Spinal cord (tissue), 10 donors: Measurements from ENCODE around the gene CELSR1. TPM values are rescaled to one million over a fixed set of nuclear protein-coding genes. Genes with fewer than 3 reads are reported as not detected.
"Not testable (repeated sequence)": the region's sequence is repeated elsewhere in the genome, so short reads cannot be mapped to it uniquely, and the experiment has no call there.

Experiments used
- DNase-seq, 6 donors: peaks; one replicate each; pipeline versions ENCODE4 v3.0.0 to v3.0.0-alpha.2; 2013 to 2015; ENCODE audit warnings: low spot score in 6 of 6, low read depth in 4 of 6
- H3K27ac ChIP-seq: one replicate; pipeline ENCODE4 v1.5.1; 2013; ENCODE audit warnings: low read depth, low read length, control low read depth
- H3K27me3 ChIP-seq: one replicate; pipeline ENCODE4 v1.6.1; 2013; ENCODE audit warnings: low read length; ENCODE audit not compliant: control insufficient read depth, insufficient read depth
- H3K36me3 ChIP-seq: one replicate; pipeline ENCODE4 v1.6.1; 2013; ENCODE audit warnings: low read length; ENCODE audit not compliant: control insufficient read depth, insufficient read depth
- H3K4me1 ChIP-seq: one replicate; pipeline ENCODE4 v1.6.1; 2013; ENCODE audit warnings: low read length; ENCODE audit not compliant: control insufficient read depth, insufficient read depth
- H3K4me3 ChIP-seq: one replicate; pipeline ENCODE4 v1.5.1; 2013; ENCODE audit warnings: low read depth, low read length, control low read depth
- H3K9me3 ChIP-seq: one replicate; pipeline ENCODE4 v1.6.1; 2013; ENCODE audit warnings: low read length; ENCODE audit not compliant: control insufficient read depth, insufficient read depth
- WGBS: methylation state at CpG from one replicate; pipeline ENCODE4 v1.1.5; 2013; ENCODE audit warnings: missing lambda C conversion rate; ENCODE audit not compliant: insufficient coverage; 5-methylcytosine and 5-hydroxymethylcytosine counted together
- polyA plus RNA-seq, 2 donors: library from polyadenylated mRNA; unstranded; fragments of 120-200 nt; gene quantifications; one replicate each; pipeline ENCODE4 v1.2.1, GENCODE V29; 2013; ENCODE audit not compliant: insufficient read length in 2 of 2
- total RNA-seq, 2 donors: library from RNA; depleted of rRNA in 1 of 2; stranded (reverse); fragments of 120-200 nt in 1 of 2; fragments of >200 nt in 1 of 2; gene quantifications; one replicate each; pipeline versions ENCODE4 v1.2.3 to v1.2.4, GENCODE V29; 2013 to 2014
- donor health status: healthy.

CELSR1 gene
- total and polyA plus RNA-seq, 4 donors, result 2.9 to 8.2 (median 6.6) TPM

DNA sequence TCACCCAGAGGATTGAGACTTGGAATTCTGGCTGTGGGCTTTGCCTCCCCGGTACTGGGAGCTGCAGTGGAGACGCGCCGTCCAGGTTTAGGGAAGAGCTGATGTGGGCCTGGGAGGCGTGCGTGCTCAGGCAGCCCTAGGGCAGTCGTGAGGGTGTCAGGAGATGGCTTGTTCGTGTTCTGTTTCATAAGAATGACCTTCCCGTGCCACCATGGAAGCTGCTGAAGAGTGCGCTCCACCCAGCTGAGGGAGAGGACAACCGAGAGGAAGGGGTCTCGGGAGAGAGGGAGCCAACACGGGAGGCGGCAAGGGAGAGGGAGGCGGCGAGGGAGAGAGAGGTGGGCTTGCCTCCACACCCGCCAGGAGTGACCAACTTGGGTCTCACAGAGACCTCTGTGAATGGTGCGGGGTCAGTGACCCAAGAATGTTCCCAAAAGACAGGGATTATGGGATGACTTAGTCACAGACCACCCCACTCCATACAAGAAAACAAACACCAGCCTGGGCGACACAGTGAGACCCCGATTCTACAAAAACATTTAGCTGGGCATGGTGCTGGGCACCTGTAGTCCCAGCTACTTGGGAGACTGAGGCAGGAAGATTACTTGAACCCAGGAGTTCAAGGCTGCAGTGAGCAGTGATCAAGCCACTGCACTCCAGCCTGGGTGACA, 216.6 kb downstream of the CELSR1 start:
- Histone ChIP-seq H3K9me3 (no peaks in the 10 kb centered on the region), H3K27ac (no peak overlapping the region), H3K4me3 (no peak overlapping the region), H3K4me1 (no peaks in the 10 kb centered on the region), H3K27me3 (no peaks in the 10 kb centered on the region), H3K36me3 (peaks cover 65% of the 10 kb centered on the region)
- DNase-seq, result no peak
- WGBS, result 97% methylated on average over 19 of the region's 20 CpGs

GRCh38 chr22:46320166-46320710, 217.2 kb downstream of the CELSR1 start:
- Histone ChIP-seq H3K27ac (no peak overlapping the region), H3K9me3 (no peaks in the 10 kb centered on the region), H3K36me3 (peaks cover 62% of the 10 kb centered on the region), H3K4me1 (no peaks in the 10 kb centered on the region), H3K4me3 (no peak overlapping the region), H3K27me3 (no peaks in the 10 kb centered on the region)
- WGBS, result 92% methylated on average over 14 of the region's 14 CpGs
- DNase-seq, result no peak

DNA sequence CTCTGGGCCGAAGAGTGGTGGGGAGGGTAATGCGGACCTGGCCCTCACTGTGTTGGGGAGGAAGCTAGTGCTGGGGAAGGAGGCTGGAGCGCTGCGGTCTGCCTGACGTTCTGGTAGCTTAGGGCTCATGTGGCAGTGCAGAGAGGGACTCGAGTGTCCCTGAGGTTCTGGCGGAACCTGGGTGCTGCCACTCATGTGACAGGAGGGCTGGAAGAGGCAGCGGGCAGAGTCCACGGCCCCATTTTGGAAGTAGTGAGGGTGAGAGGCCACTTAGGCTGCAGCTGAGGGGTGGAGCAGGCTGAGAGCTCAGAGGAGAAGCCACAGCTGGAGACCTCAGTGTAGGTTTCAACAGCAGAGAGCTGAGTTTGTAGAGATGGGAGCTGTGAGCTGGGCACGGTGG, 218.1 kb downstream of the CELSR1 start:
- peaks cover 58% of the 10 kb centered on the region for H3K36me3 ChIP-seq

DNA sequence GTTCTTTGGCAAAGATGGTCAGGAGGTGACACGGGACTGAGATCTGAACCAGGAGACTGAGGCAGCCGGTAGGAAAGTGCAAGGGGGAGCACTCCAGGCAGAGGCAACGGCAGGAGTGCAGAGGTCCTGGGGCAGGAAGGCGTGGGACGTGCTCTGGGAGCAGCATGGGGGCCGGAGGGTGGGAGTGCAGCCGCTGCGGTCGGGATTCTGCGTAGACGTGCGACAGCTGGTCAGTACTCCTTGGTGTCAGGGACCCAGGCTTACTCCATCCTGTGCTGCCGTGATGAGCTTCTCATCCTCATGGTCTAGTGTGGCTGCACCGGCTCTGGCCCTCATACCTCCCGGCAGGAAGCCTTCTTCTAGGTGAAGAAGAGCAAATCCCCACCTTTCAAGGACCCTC, 218.8 kb downstream of the CELSR1 start:
- Histone ChIP-seq H3K4me3 (no peak overlapping the region), H3K27ac (no peak overlapping the region), H3K9me3 (no peaks in the 10 kb centered on the region), H3K4me1 (no peaks in the 10 kb centered on the region), H3K27me3 (no peaks in the 10 kb centered on the region), H3K36me3 (peaks cover 52% of the 10 kb centered on the region)
- DNase-seq, result no peak
- 97% methylated on average over 15 of the region's 15 CpGs for WGBS

More for the DNA sequence above, 218.1 kb downstream of the CELSR1 start:
- 97% methylated on average over 10 of the region's 10 CpGs for WGBS
- H3K27me3 ChIP-seq, result no peaks in the 10 kb centered on the region
- no peaks in the 10 kb centered on the region for H3K4me1 ChIP-seq
- no peak for DNase-seq
- H3K27ac ChIP-seq, result no peak overlapping the region
- H3K4me3 ChIP-seq, result no peak overlapping the region
- no peaks in the 10 kb centered on the region for H3K9me3 ChIP-seq

- Histone ChIP-seq H3K4me1 (no peaks in the 10 kb centered on the region), H3K4me3 (no peak overlapping the region), H3K27ac (no peak overlapping the region), H3K27me3 (no peaks in the 10 kb centered on the region), H3K9me3 (no peaks in the 10 kb centered on the region), H3K36me3 (peaks cover 44% of the 10 kb centered on the region)
- WGBS, result 94% methylated on average over 19 of the region's 20 CpGs
- no peak for DNase-seq
These were observed 219.8 kb downstream of the CELSR1 start for GRCh38 chr22:46317646-46318045.

- H3K27me3 ChIP-seq, result no peaks in the 10 kb centered on the region
- peaks cover 40% of the 10 kb centered on the region for H3K36me3 ChIP-seq
- WGBS, result 91% methylated on average over 4 of the region's 12 CpGs
- H3K4me1 ChIP-seq, result no peaks in the 10 kb centered on the region
- no peak for DNase-seq
- no peak overlapping the region for H3K27ac ChIP-seq
- no peak overlapping the region for H3K4me3 ChIP-seq
- H3K9me3 ChIP-seq, result no peaks in the 10 kb centered on the region
These were observed 221.4 kb downstream of the CELSR1 start for GRCh38 chr22:46315976-46316375.

DNA sequence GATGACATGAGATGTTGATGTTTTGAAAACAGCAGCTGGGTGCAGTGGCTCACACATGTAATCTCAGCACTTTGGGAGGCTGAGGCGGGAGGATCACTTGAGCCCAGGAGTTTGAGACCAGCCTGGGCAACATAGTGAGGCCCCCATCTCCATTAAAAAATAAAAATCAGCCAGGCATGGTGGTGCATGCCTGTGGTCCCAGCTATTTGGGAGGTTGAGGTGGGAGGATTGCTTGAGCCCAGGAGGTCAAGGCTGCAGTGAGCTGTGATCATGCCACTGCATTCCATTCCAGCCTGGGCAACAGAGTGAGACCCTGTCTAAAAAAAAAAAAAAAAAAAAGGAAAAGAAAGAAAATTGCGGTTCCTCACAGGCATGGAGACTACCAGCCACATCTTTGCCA, 224.6 kb downstream of the CELSR1 start:
- no CpG with 5 or more reads among the region's 2 CpGs for WGBS
- H3K36me3 ChIP-seq, result peaks cover 32% of the 10 kb centered on the region
- H3K9me3 ChIP-seq, H3K27ac ChIP-seq, DNase-seq, H3K4me1 ChIP-seq, H3K27me3 ChIP-seq, H3K4me3 ChIP-seq: not testable (repeated sequence)

DNA sequence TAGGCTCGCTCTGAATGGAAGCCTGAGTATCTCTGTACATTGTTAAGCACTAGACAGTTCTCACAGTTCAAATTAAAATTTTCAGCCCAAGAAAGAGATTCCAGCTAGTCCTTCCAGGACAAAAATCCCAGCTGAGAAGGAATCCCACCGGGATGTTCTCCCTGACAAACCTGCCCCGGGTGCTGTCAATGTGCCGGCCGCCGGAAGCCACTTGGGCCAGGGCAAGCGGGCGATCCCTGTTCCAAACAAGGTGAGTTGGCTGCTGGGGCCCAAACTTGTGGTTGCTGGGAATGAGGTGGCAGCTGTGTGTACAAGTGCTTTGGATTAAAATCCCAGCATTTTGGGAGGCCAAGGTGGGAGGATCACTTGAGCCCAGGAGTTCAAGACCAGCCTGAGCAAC, 225.4 kb downstream of the CELSR1 start:
- DNase-seq, result no peak
- Histone ChIP-seq H3K27me3 (no peaks in the 10 kb centered on the region), H3K36me3 (peaks cover 27% of the 10 kb centered on the region), H3K4me1 (no peaks in the 10 kb centered on the region), H3K27ac (no peak overlapping the region), H3K9me3 (no peaks in the 10 kb centered on the region), H3K4me3 (no peak overlapping the region)
- 98% methylated on average over 7 of the region's 8 CpGs for WGBS
